Stimulated activated CD4-positive, alpha-beta T cell treated with anti-CD3 and anti-CD28 coated beads, Interleukin-1b, Interleukin-23, amount 100 ng/mL, for 1 hour (primary cell): ENCODE measurements around the gene CCSER1.
"Not testable (repeated sequence)": the region's sequence is repeated elsewhere in the genome, so short reads cannot be mapped to it uniquely, and the experiment has no call there.

Experiments used
- DNase-seq, 2 donors: peaks; one replicate each; pipeline ENCODE4 v3.0.0-alpha.2; 2020; ENCODE audit warnings: low read depth in 2 of 2

The CCSER1 gene

GRCh38 chr4:91366554-91366953, 1239.4 kb downstream of the CCSER1 start:
- DNase-seq, result no peak

DNA sequence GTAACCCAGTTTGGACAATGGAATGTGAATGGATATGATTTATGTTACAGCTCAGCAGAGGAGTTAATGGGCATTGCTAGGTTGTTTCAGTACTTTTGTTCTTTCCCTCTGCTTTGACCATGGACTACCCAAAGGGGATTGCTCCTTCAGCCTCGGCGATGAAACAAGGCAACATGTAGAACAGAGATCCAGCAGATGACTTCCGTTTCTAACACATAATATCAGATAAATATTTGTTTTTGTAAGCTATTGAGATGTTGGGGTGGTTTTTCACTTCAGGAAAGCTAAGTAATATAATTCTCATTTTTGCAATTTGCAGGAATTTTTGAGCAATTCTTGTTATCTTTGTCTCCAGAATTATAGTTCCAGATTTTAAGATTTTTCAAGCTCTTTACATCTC, 1241.9 kb downstream of the CCSER1 start:
- DNase-seq, result no peak

DNA sequence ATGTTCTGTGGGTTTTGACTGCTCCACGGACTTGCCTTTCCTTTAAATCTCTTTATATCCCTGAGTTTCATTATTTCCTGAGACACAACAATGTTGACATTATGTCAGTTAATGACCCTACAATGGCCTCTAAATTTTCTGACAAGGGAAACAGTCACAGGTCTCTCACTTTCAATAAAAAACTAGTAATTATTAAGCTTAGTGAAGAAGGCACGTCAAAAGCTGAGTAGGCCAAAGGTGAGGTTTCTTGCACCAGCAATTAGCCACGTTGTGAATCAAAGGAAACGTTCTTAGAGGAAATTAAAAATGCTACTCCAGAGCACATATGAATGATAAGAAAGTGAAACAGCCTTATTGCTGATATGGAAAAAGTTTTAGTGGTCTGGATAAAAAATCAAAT, 1246.4 kb downstream of the CCSER1 start:
- no peak for DNase-seq

- not testable (repeated sequence) for DNase-seq
Measured at GRCh38 chr4:91405431-91405830, 1278.2 kb downstream of the CCSER1 start.

GRCh38 chr4:91422011-91422410, 1294.8 kb downstream of the CCSER1 start:
- no peak for DNase-seq

DNA sequence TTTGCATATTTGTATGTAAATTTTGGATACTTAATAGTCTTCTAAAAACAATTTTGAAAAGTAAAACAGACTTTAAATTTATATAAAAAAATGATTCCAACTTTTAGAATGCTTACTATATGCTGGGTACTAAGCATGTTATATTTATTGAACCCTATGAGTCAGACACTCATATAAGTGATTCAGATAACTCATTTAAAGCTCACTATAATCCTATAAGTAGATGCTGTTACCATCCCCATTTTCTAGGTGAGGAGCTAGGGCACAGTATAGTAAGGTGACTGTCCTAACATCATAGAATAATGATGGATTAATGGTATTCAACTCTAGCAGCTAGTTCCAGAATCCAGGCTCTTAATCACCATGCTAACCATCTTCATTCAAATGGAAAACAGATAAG, 1299.5 kb downstream of the CCSER1 start:
- DNase-seq, result no peak

GRCh38 chr4:91427171-91427570, 1300.0 kb downstream of the CCSER1 start:
- no peak for DNase-seq

DNA sequence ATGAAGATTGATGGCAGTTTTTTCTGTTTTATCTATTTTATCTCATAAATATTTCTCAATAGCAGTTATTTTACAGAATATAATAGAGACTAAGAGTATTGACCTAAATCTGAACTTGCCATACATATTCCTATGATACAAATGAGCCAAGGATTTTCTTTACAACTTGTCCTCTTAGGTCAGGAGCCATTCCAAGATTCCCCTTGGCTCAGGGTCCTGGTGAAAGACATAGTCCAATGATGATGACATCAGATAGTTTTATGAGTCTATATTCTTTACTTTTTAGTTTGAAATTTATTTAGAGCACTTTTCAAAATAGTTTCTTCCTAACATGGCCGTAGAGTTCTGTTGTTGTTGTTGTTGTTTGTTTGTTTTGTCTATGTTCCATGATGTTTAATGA, 1307.4 kb downstream of the CCSER1 start:
- no peak for DNase-seq

DNA sequence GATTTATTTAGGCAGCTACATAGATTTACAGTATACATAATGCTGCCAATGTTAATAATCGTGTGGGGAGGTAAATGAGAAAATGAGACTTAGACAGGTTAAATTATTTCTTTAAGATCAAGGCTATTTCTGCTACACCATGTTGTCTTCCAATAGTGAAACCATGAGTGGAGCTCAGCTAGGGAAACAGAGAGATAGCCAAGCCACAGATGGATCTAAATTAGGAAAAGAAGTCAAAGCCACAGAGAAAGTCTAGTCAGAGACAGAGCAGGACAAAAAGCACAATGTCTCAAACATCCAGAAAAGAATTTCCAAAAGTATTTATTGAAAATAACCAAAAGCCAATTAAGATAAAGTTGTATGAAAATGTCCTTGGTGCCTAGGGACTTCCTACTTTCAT, 1309.4 kb downstream of the CCSER1 start:
- no peak for DNase-seq

GRCh38 chr4:91447168-91447567, 1320.0 kb downstream of the CCSER1 start:
- no peak for DNase-seq

GRCh38 chr4:91448668-91449330, 1321.6 kb downstream of the CCSER1 start:
- DNase-seq, result no peak

DNA sequence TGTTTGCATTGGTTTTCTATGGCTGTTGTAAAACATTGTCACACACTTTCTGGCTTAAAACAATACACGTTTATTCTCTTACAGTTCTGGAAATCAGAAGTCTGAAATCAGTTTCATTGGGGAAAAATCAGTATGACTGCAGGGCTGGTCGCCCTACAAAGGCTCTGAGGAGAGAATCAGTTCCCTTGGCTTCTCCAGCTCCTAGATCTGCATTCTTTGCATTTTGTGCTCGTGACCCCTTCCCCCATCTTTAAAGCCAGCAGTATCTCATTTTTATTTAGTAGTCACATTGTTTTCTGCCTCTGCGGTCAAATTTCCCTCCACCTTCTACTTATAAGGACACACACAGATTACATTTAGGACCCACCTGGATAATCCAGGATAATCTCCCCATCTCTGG, 1326.9 kb downstream of the CCSER1 start:
- no peak for DNase-seq

GRCh38 chr4:91462566-91462965, 1335.4 kb downstream of the CCSER1 start:
- not testable (repeated sequence) for DNase-seq

DNA sequence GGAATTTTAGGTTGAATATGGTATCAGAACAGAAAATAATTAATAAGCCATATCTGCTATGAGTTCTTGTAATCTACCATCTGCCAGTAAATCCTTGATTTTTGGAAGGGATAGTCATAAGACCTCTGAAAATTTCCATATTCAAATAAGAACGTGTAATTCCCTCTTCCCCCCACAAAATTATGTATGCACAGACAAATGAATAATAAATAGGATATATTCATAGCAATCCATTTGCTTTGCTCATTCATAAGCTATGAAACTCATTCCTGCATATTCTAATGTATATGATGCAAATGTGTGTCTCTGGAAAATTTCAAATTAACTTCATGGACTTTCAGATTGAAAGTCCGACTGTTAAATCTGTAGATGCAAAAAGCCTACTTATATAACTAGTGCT, 1343.5 kb downstream of the CCSER1 start:
- DNase-seq, result no peak

DNA sequence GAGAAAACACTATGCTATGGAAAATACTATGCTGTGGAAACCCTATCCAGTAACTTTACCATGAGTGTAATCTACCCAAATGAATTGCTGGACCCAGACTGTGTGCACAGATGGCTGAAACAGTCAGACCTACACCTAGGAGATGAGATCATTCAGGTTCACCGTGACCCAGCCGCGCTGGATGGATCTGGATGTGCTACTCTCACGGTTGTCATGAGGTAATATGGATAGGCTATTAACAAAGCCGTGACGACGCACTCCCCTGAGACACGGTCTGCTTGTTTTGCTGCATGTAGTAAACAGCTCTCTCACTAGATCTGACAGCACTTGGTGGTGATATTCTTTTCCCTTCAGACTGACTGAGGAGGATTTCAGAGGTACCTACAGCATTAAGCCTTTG, 1344.1 kb downstream of the CCSER1 start:
- DNase-seq, result no peak

GRCh38 chr4:91472046-91472445, 1344.9 kb downstream of the CCSER1 start:
- DNase-seq, result no peak

DNA sequence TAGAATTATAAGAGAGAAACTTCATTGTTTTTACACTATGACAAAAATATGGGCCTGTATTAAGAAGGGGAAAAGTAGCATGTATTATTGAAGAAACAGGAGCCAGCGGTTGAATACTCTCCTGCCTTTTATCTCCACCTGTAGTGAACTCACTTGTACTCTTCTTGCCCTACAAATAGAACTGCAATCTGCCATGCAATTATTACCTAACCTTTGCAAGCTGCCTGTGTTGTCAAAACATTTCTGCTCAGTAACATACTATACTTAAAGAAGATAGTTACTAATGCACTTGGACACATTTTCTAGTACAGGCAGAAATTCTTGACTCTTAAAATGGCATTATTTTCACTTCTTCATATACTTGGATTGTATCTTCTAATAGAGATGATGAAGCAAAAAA, 1358.2 kb downstream of the CCSER1 start:
- DNase-seq, result no peak

DNA sequence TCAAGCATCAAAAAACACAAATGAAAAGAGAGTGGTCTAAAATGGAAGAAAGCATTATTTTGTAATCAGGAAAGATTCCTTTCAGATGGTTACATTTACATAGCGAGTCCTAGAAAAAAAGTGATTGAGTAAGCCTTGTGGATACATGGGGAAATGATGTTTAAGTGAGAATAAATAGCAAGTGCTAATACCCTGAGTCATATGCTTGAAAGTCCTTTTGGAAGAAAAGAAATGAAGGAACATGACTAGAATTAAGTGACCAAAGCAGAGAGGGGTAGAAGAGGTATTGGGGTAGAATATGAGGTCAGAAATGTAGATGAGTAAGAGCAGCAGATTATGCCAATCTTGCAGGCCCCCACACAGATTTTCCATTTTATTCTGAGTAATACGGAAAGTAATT, 1361.8 kb downstream of the CCSER1 start:
- no peak for DNase-seq

GRCh38 chr4:91497892-91498291, 1370.7 kb downstream of the CCSER1 start:
- no peak for DNase-seq

DNA sequence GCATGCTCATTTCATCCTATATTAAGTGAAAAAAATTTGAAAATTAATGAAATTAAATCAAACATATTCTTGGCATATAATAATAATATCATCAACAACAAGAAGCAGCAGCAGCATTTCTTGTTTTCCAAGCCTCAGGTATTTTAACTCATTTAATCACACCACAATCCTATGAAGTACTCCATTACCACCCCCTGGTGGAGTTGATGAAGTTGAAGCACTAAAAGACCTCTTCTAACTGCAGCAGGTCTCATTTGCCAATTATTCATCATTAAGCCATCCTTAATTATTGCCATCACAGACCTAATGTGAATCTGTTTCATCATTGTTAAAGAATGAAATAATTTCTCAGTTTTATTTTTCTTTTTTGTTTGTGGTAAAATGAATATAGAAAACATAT, 1375.2 kb downstream of the CCSER1 start:
- no peak for DNase-seq

GRCh38 chr4:91513326-91513725, 1386.1 kb downstream of the CCSER1 start:
- DNase-seq, result no peak

DNA sequence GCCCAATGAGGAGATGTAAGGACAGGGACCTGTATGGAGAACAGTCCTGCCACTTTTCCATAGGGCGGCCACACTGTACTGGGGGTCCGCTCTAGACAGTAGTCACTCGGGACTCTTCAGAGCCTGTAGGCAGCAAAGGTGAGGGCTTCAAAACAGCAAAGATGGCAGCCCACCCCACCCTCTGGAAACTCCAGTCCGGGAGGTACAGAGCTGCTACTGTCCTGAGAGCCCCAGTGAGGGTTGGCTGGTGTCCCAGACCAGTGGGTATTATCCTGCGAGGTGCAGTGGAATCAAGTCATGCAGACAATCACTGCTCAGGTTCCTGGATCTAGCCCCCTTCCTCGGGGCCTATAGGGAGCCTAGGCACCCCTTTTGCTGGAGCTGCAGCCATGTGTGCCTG, 1392.0 kb downstream of the CCSER1 start:
- no peak for DNase-seq

GRCh38 chr4:91525621-91526020, 1398.4 kb downstream of the CCSER1 start:
- no peak for DNase-seq

DNA sequence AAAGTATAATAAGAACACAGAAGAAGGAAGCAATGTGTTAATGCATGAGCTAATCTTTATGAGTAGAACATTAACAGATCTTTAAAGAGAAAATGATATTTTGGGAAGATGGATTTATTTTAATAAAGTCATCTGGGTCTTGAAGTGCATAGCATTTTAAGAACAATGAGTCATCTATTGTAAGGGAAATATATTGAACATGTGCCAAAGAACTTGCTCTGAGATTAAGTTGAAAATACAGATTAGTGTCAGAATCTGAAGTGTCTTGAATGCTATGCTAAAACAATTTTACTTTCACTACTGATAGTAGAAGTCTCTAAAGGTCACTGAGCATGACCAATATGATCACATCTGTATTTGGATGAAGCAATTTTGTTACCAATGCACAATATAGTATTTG, 1399.9 kb downstream of the CCSER1 start:
- DNase-seq, result no peak
